SK-N-SH treated with all-trans-retinoic acid at 6 μM for 48 hours (cell line): ENCODE data around the gene PPP2R2C.

ENCODE experiments used
- ATAC-seq: fragments of 200-7000 bp; cut with Tn5 transposase; 3 replicates; pipeline ENCODE4 v1.9.1; 2020; ENCODE audit warnings: mild to moderate bottlenecking, moderate library complexity
- ARNTL ChIP-seq: fragments of 450-650 bp; formaldehyde crosslinking; IDR thresholded peaks from 2 replicates; pipeline ENCODE4 v1.5.0; 2020; ENCODE audit warnings: low read depth, mild to moderate bottlenecking, moderate library complexity, borderline replicate concordance
- CSDC2 ChIP-seq: fragments of 250-450 bp; sonication (Bioruptor Pico); IDR thresholded peaks from 2 replicates; pipeline ENCODE4 v1.5.0; 2020; ENCODE audit warnings: mild to moderate bottlenecking, moderate library complexity
- CSRNP3 ChIP-seq: fragments of 250-450 bp; sonication (Bioruptor Pico); IDR thresholded peaks from 2 replicates; pipeline ENCODE4 v1.5.1; 2021; ENCODE audit warnings: mild to moderate bottlenecking, moderate library complexity
- ESRRG ChIP-seq: fragments of 250-450 bp; sonication (Bioruptor Pico); IDR thresholded peaks from 2 replicates; pipeline ENCODE4 v1.6.1; 2021; ENCODE audit warnings: mild to moderate bottlenecking
- GLIS3 ChIP-seq: fragments of 250-450 bp; sonication (Bioruptor Pico); IDR thresholded peaks from 2 replicates; pipeline ENCODE4 v1.5.0; 2020; ENCODE audit warnings: mild to moderate bottlenecking, moderate library complexity
- ISL1 ChIP-seq: fragments of 250-450 bp; sonication (Bioruptor Pico); IDR thresholded peaks from 2 replicates; pipeline ENCODE4 v2.1.2; 2022; ENCODE audit warnings: mild to moderate bottlenecking, moderate library complexity
- OSR1 ChIP-seq: fragments of 250-450 bp; sonication (Bioruptor Pico); IDR thresholded peaks from 2 replicates; pipeline ENCODE4 v1.8.0; 2022; ENCODE audit warnings: moderate library complexity, mild to moderate bottlenecking, inconsistent platforms
- POU6F1 ChIP-seq: fragments of 250-450 bp; sonication (Bioruptor Pico); IDR thresholded peaks from 2 replicates; pipeline ENCODE4 v1.8.0; 2021; ENCODE audit warnings: low read depth, mild to moderate bottlenecking, moderate library complexity, borderline replicate concordance
- PPARA ChIP-seq: fragments of 250-450 bp; sonication (Bioruptor Pico); IDR thresholded peaks from 2 replicates; pipeline ENCODE4 v1.5.0; 2020; ENCODE audit warnings: mild to moderate bottlenecking, borderline replicate concordance
- RARB ChIP-seq: fragments of 250-450 bp; sonication (Bioruptor Pico); IDR thresholded peaks from 2 replicates; pipeline ENCODE4 v1.8.0; 2021; ENCODE audit warnings: mild to moderate bottlenecking, moderate library complexity
- SNAI2 ChIP-seq: fragments of 250-450 bp; sonication (Bioruptor Pico); IDR thresholded peaks from 2 replicates; pipeline ENCODE4 v1.5.0; 2020; ENCODE audit warnings: mild to moderate bottlenecking, moderate library complexity
- TCF4 ChIP-seq: fragments of 250-450 bp; sonication (Bioruptor Pico); IDR thresholded peaks from 2 replicates; pipeline ENCODE4 v1.8.0; 2021; ENCODE audit warnings: mild to moderate bottlenecking, moderate library complexity, borderline replicate concordance
- TOX ChIP-seq: fragments of 250-450 bp; sonication (Bioruptor Pico); IDR thresholded peaks from 2 replicates; pipeline ENCODE4 v1.8.0; 2021; ENCODE audit warnings: mild to moderate bottlenecking, moderate library complexity, borderline replicate concordance
- ZC3H10 ChIP-seq: fragments of 250-450 bp; sonication (Bioruptor Pico); IDR thresholded peaks from 2 replicates; pipeline ENCODE4 v1.5.1; 2021; ENCODE audit warnings: mild to moderate bottlenecking, moderate library complexity
- ZNF8 ChIP-seq: fragments of 450-650 bp; formaldehyde crosslinking; IDR thresholded peaks from 2 replicates; pipeline ENCODE4 v1.5.0; 2020; ENCODE audit warnings: mild to moderate bottlenecking, moderate library complexity
- TF ChIP-seq, protein P1 (sequence below): fragments of 250-450 bp; sonication (Bioruptor Pico); IDR thresholded peaks from 2 replicates; pipeline ENCODE4 v1.8.0; 2020; ENCODE audit warnings: mild to moderate bottlenecking, moderate library complexity, borderline replicate concordance
- TF ChIP-seq, protein P2 (sequence below): fragments of 250-450 bp; sonication (Bioruptor Pico); IDR thresholded peaks from 2 replicates; pipeline ENCODE4 v1.5.1; 2020; ENCODE audit warnings: low read depth, mild to moderate bottlenecking, moderate library complexity

PPP2R2C gene

DNA sequence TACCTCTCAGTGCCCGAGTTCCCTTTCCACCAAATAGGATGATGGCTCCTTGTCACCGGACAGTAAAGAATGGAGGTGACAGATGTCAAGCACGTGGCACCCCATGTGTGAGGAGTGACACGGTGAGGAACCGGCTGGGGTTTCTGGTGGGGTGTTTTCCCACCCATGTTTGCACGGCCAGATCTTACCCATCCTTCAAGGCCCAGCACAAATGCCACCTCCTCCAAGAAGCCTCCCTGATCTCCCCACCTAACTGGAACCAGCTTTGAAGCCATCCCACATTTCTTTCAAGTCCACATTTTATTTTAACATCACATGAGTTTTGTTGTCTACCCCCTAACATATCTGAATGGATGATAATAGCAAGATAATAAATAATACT is 139.8 kb downstream of the PPP2R2C start (continued):
- TF ChIP-seq ARNTL (CRISPR knock-in tag): no peak
- no peak for TF ChIP-seq ZNF8
- TF ChIP-seq, all 23 proteins: peak for 0

DNA sequence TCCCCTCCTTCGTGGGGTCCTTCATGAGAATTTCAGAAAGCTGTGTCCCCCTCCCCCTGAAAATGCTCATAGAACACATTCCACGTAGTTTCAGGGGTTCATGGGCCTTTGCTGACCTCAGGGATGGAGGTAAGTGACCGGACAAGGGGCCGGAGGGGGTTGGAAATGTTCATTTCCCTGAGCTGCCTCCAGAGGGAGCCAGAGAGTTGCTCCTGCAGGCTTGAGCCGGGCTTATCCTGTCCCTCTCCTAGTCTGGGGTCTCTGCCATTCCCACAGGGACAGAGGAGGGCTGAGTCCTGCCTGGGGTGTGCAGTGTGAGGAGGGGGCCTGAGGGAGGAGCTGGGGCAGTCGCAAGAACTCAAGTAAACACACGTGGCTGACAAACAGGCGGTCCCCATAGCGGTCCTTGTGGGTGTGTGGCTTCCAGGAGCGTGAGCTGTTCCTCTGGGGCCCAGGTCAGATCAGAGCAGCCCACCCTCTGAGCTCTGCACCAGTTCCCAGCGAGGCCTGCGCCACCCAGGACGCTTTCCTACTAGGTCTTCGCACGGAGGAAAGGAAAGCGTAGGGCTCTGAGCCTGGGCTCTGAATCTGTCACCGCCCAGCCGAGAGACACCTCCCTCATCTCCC is 140.3 kb downstream of the PPP2R2C start:
- TF ChIP-seq ZC3H10 (CRISPR knock-in tag) (no peak), SNAI2 (CRISPR knock-in tag) (no peak)
- TF ChIP-seq, all 23 proteins: peak for 0
- ATAC-seq: 0 out of 3 replicates have a peak, but pooled peaks have one; percentile 9

- TF ChIP-seq TCF4 (CRISPR knock-in tag): no peak
- no peak for TF ChIP-seq OSR1 (CRISPR knock-in tag)
- TF ChIP-seq, protein P1, sequence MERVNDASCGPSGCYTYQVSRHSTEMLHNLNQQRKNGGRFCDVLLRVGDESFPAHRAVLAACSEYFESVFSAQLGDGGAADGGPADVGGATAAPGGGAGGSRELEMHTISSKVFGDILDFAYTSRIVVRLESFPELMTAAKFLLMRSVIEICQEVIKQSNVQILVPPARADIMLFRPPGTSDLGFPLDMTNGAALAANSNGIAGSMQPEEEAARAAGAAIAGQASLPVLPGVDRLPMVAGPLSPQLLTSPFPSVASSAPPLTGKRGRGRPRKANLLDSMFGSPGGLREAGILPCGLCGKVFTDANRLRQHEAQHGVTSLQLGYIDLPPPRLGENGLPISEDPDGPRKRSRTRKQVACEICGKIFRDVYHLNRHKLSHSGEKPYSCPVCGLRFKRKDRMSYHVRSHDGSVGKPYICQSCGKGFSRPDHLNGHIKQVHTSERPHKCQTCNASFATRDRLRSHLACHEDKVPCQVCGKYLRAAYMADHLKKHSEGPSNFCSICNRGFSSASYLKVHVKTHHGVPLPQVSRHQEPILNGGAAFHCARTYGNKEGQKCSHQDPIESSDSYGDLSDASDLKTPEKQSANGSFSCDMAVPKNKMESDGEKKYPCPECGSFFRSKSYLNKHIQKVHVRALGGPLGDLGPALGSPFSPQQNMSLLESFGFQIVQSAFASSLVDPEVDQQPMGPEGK: no peak
- no peak for TF ChIP-seq TOX (CRISPR knock-in tag)
- TF ChIP-seq, all 23 proteins: peak for 0
- ATAC-seq: no peak
Measured at GRCh38 chr4:6331468-6331867, 140.9 kb downstream of the PPP2R2C start.

- no peak for ATAC-seq
Measured at GRCh38 chr4:6331018-6331417, 141.4 kb downstream of the PPP2R2C start.

GRCh38 chr4:6330384-6330767 is 142.0 kb downstream of the PPP2R2C start:
- no peak for ATAC-seq
- TF ChIP-seq, protein P1: no peak
- TF ChIP-seq ISL1 (CRISPR knock-in tag) (no peak), ZC3H10 (CRISPR knock-in tag) (no peak), GLIS3 (CRISPR knock-in tag) (no peak), CSRNP3 (CRISPR knock-in tag) (no peak), CSDC2 (no peak), TCF4 (CRISPR knock-in tag) (no peak), RARB (no peak), ESRRG (CRISPR knock-in tag) (no peak), POU6F1 (CRISPR knock-in tag) (no peak), PPARA (CRISPR knock-in tag) (no peak), OSR1 (CRISPR knock-in tag) (no peak)
- TF ChIP-seq, protein P2, sequence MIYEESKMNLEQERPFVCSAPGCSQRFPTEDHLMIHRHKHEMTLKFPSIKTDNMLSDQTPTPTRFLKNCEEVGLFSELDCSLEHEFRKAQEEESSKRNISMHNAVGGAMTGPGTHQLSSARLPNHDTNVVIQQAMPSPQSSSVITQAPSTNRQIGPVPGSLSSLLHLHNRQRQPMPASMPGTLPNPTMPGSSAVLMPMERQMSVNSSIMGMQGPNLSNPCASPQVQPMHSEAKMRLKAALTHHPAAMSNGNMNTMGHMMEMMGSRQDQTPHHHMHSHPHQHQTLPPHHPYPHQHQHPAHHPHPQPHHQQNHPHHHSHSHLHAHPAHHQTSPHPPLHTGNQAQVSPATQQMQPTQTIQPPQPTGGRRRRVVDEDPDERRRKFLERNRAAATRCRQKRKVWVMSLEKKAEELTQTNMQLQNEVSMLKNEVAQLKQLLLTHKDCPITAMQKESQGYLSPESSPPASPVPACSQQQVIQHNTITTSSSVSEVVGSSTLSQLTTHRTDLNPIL (CRISPR knock-in tag): no peak

More at GRCh38 chr4:6331018-6331417, 141.4 kb downstream of the PPP2R2C start:
- TF ChIP-seq OSR1 (CRISPR knock-in tag) (no peak), CSDC2 (no peak), ZC3H10 (CRISPR knock-in tag) (no peak), CSRNP3 (CRISPR knock-in tag) (no peak), ISL1 (CRISPR knock-in tag) (no peak)
- TF ChIP-seq, protein P2 (CRISPR knock-in tag): no peak
- TF ChIP-seq, all 23 proteins: peak for 0
